Right lobe of liver (tissue), 6 donors: ENCODE results near the gene TRIP12. TPM values are rescaled to one million over a fixed set of nuclear protein-coding genes. Genes with fewer than 3 reads are reported as not detected.
A peak's percentile ranks its signal among the peaks of the same experiment; 100 is the strongest.
"Not testable (repeated sequence)": the region's sequence is repeated elsewhere in the genome, so short reads cannot be mapped to it uniquely, and the experiment has no call there.

Source experiments
- ATAC-seq, 4 donors: fragments of 200-7000 bp; cut with Tn5 transposase; one replicate each; pipeline ENCODE4 v1.9.1; 2020; ENCODE audit warnings: mild to moderate bottlenecking in 4 of 4, moderate library complexity in 4 of 4
- DNase-seq, 3 donors: peaks; one replicate each; pipeline ENCODE4 v3.0.0-alpha.2; 2020
- H3K27ac ChIP-seq, 3 donors: fragments of 200-600 bp; one replicate each; pipeline ENCODE4 v1.8.0; 2022
- H3K27me3 ChIP-seq, 2 donors: fragments of 200-600 bp; one replicate each; pipeline ENCODE4 v1.8.0; 2022
- H3K36me3 ChIP-seq, 4 donors: fragments of 200-600 bp; sonication (generic) in 1 of 4; one replicate each; pipeline versions ENCODE4 v1.5.1 to v1.8.0; 2017 to 2022; ENCODE audit warnings: control low read depth in 1 of 4
- H3K4me1 ChIP-seq, 4 donors: fragments of 200-600 bp; sonication (generic) in 1 of 4; one replicate each; pipeline versions ENCODE4 v1.5.1 to v1.8.0; 2017 to 2022; ENCODE audit warnings: control low read depth in 1 of 4
- H3K4me3 ChIP-seq, 3 donors: fragments of 200-600 bp; one replicate each; pipeline ENCODE4 v1.8.0; 2022
- H3K9me3 ChIP-seq, 4 donors: fragments of 200-600 bp; sonication (generic) in 1 of 4; one replicate each; pipeline versions ENCODE4 v1.5.1 to v1.8.0; 2017 to 2022; ENCODE audit warnings: control low read depth in 1 of 4
- POLR2A ChIP-seq: fragments of 450-650 bp; IDR thresholded peaks from one replicate; pipeline ENCODE4 v1.6.1; 2017; ENCODE audit warnings: antibody characterized with exemption, mild to moderate bottlenecking
- WGBS: methylation state at CpG from one replicate; pipeline ENCODE4 v1.1.6; 2018; ENCODE audit warnings: low coverage, low lambda C conversion rate; ENCODE audit not compliant: insufficient coverage; ENCODE audit errors: missing lambda C conversion rate; 5-methylcytosine and 5-hydroxymethylcytosine counted together
- intact Hi-C, 2 donors: fragments of 100-400 bp; cut with DNase I; formaldehyde crosslinking; loops; one replicate each; pipeline versions ENCODE4 v1.11.2 to v1.14.1; 2022
- long read RNA-seq: library from polyadenylated mRNA; unstranded; transcript quantifications from one replicate; pipeline ENCODE4 v2.0.0, GENCODE V29; 2019
- total RNA-seq, 6 experiments: library from RNA; depleted of rRNA in 2 of 6; stranded (reverse); fragments of >200 nt in 2 of 6; fragmentation: NEBNext Ultra II Directional in 3 of 6; extraction: Animal tissue kit (Norgen Biotek cat#: 25700) in 3 of 6; gene quantifications; one replicate each; pipeline versions ENCODE4 v1.1.0 to v1.2.4, GENCODE V29; 2016 to 2023
- TF ChIP-seq, protein P1 (sequence below), 4 donors: fragments of 200-600 bp in 3 of 4; fragments of 450-650 bp in 1 of 4; IDR thresholded peaks; one replicate each; pipeline versions ENCODE4 v1.5.1 to v1.8.0; 2016 to 2022; ENCODE audit warnings: antibody characterized with exemption in 4 of 4, mild to moderate bottlenecking in 2 of 4
- donor health status: DM: no; HTN: yes; CAD: no.
- donor health status: DM: no; HTN: no; CAD: no.
- donor health status: DM: no; HTN: no; CAD: no.
- donor health status: DM: no; HTN: yes; CAD: no.
- donor health status: DM: no; HTN: yes; CAD: no.

Gene TRIP12
- total RNA-seq, result 10 to 100 TPM; 66.5 to 98.0 (median 85.4) TPM
- long read RNA-seq, partial matches to known transcripts, result 4 of 5 reads
- long read RNA-seq, other reads (novel, unspliced or antisense), result 1 of 5 reads

GRCh38 chr2:229921892-229922448 lies at the start of gene TRIP12:
Gene TRIP12, minus strand, starts transcription at chr2:229922009. Its CDS starts 41,930 bp downstream, at chr2:229880079.
- Histone ChIP-seq H3K4me3 (peak within 1 kb of the TSS; percentile 71 to 91 (median 89)), H3K4me1 (peaks cover 0 to 17% (median 8%) of the 10 kb centered on the region in 4 donors), H3K36me3 (no peaks in the 10 kb centered on the region), H3K27me3 (no peaks in the 10 kb centered on the region), H3K9me3 (no peaks in the 10 kb centered on the region), H3K27ac (peak within 1 kb of the TSS; percentile 86 to 97 (median 91))
- DNase-seq (peak; percentile 93 to 96 (median 96)), ATAC-seq (peak; percentile 89 to 96 (median 90))
- 0% methylated on average over 20 of the region's 49 CpGs for WGBS
- intact Hi-C loops, result loop anchor here in 1 of 2 donors (10.0 kb wide), 1 partner anchor 117 kb away; no protein-coding TSS in a partner anchor
- peak; percentile 48 for TF ChIP-seq POLR2A
- TF ChIP-seq, protein P1, sequence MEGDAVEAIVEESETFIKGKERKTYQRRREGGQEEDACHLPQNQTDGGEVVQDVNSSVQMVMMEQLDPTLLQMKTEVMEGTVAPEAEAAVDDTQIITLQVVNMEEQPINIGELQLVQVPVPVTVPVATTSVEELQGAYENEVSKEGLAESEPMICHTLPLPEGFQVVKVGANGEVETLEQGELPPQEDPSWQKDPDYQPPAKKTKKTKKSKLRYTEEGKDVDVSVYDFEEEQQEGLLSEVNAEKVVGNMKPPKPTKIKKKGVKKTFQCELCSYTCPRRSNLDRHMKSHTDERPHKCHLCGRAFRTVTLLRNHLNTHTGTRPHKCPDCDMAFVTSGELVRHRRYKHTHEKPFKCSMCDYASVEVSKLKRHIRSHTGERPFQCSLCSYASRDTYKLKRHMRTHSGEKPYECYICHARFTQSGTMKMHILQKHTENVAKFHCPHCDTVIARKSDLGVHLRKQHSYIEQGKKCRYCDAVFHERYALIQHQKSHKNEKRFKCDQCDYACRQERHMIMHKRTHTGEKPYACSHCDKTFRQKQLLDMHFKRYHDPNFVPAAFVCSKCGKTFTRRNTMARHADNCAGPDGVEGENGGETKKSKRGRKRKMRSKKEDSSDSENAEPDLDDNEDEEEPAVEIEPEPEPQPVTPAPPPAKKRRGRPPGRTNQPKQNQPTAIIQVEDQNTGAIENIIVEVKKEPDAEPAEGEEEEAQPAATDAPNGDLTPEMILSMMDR (IDR thresholded peaks at IDR 0.05), result no peak

GRCh38 chr2:229971298-229971790 lies 49.5 kb upstream of the TRIP12 start:
- Histone ChIP-seq H3K4me1 (no peaks in the 10 kb centered on the region), H3K27me3 (no peaks in the 10 kb centered on the region), H3K4me3 (no peak overlapping the region), H3K36me3 (no peaks in the 10 kb centered on the region), H3K27ac (no peak overlapping the region), H3K9me3 (no peaks in the 10 kb centered on the region)
- WGBS, result 90% methylated on average over 3 of the region's 3 CpGs
- DNase-seq (no peak), ATAC-seq (no peak)
- intact Hi-C loops, result no loop called here
- no peak for TF ChIP-seq POLR2A
- TF ChIP-seq, protein P1 (IDR thresholded peaks at IDR 0.05), result no peak

- WGBS, result 84% methylated on average over 3 of the region's 3 CpGs
- no peak for ATAC-seq
- TF ChIP-seq POLR2A, result no peak
- TF ChIP-seq, protein P1 (IDR thresholded peaks at IDR 0.05), result no peak
Measured at GRCh38 chr2:229970406-229970805, 48.6 kb upstream of the TRIP12 start.

DNA sequence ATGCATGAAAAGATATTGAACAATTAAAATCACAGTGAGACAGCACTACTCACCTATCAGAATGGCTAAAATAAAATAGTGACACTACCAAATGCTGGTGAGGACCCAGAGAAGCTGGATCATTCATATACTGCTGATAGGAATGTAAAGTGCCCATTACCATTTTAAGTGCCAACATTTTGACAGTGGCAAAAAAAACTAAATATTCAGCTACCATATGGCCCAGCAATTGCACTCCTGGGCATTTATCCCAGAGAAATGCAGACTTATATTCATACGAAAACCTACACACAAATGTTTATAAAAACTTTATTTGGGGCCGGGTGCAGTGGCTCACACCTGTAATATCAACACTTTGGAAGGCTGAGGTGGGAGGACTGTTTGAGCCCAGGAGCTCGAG lies 48.1 kb upstream of the TRIP12 start:
- Histone ChIP-seq H3K9me3 (no peaks in the 10 kb centered on the region), H3K27ac (no peak overlapping the region), H3K4me1 (no peaks in the 10 kb centered on the region), H3K4me3 (no peak overlapping the region), H3K27me3 (no peaks in the 10 kb centered on the region), H3K36me3 (no peaks in the 10 kb centered on the region)
- intact Hi-C loops, result no loop called here
- DNase-seq (no peak), ATAC-seq (no peak)
- 84% methylated on average over 3 of the region's 3 CpGs for WGBS
- TF ChIP-seq, protein P1 (IDR thresholded peaks at IDR 0.05), result no peak
- no peak for TF ChIP-seq POLR2A

More at GRCh38 chr2:229970406-229970805, 48.6 kb upstream of the TRIP12 start:
- Histone ChIP-seq H3K27ac (no peak overlapping the region), H3K9me3 (no peaks in the 10 kb centered on the region), H3K4me3 (no peak overlapping the region), H3K27me3 (no peaks in the 10 kb centered on the region), H3K4me1 (no peaks in the 10 kb centered on the region), H3K36me3 (no peaks in the 10 kb centered on the region)
- no peak for DNase-seq
- intact Hi-C loops, result no loop called here

GRCh38 chr2:229963596-229963995 lies 41.8 kb upstream of the TRIP12 start:
- DNase-seq, H3K4me1 ChIP-seq, H3K36me3 ChIP-seq, H3K9me3 ChIP-seq, ATAC-seq, intact Hi-C loops, H3K4me3 ChIP-seq, H3K27me3 ChIP-seq, H3K27ac ChIP-seq: not testable (repeated sequence)
- WGBS, result 92% methylated on average over 8 of the region's 9 CpGs
